ENCODE measurements around the gene FXYD6.

The FXYD6 gene

GRCh38 chr11:117907276-117908108, 31.0 kb upstream of the FXYD6 start:
- H3K27ac ChIP-seq, result peak overlapping the region; percentile 35
- peak; percentile 98 for DNase-seq (ENCODE audit: low spot score)
- ChIA-PET CTCF (interaction anchor here (0.6 to 1.1 kb wide), 2 partner anchors 19 to 39 kb away, joined by 3 read pairs; no protein-coding TSS in a partner anchor), POLR2A (ENCODE audit: low non-redundant PET) (no interaction called here)
- no peak for TF ChIP-seq CTCF (conservative IDR thresholded peaks at IDR 0.05; ENCODE audit: low read depth)

DNA sequence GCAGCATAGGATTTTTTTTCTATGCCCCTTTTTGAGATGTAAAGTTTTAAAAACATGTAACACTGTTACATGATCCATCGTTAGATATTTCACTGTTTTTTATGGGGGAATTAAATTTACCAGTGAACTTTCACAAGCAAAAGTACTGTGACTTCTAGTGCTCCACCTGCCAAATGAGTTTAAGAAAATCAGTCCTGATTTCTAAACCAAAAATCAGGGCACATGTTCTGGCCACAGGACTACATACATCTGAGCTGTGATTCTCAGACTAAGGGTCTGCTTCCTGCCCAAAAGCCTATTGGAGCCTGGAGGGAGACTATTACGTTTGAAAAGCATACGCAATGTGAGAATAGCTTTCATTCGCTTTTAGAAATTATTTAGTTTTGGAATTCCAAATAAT, 30.3 kb upstream of the FXYD6 start:
- ChIA-PET POLR2A (ENCODE audit: low non-redundant PET) (no interaction called here), CTCF (no interaction called here)
- TF ChIP-seq CTCF (conservative IDR thresholded peaks at IDR 0.05; ENCODE audit: low read depth), result no peak
- H3K27ac ChIP-seq, result peak overlapping the region; percentile 35
- no peak for DNase-seq (ENCODE audit: low spot score)

DNA sequence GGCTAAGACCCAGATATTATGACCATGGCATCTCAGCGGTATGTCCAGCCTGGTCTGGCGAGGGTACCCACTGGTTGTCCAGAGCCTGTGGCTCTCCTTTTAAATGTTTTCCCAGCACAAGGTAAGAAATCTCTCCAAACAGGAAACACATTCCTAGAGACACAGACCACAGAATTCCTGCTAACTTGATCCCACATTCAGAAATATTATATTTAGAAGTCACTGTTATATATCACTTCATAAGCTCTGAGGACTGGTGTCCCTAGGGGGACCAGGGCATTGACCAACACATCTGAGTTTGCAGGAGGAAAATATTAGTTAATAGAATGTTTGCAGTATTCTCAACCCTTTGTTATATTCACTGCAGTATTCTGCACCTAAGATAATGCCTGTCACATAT, 29.7 kb upstream of the FXYD6 start:
- ChIA-PET CTCF (no interaction called here), POLR2A (ENCODE audit: low non-redundant PET) (no interaction called here)
- H3K27ac ChIP-seq, result no peak overlapping the region
- no peak for TF ChIP-seq CTCF (conservative IDR thresholded peaks at IDR 0.05; ENCODE audit: low read depth)
- no peak for DNase-seq (ENCODE audit: low spot score)

DNA sequence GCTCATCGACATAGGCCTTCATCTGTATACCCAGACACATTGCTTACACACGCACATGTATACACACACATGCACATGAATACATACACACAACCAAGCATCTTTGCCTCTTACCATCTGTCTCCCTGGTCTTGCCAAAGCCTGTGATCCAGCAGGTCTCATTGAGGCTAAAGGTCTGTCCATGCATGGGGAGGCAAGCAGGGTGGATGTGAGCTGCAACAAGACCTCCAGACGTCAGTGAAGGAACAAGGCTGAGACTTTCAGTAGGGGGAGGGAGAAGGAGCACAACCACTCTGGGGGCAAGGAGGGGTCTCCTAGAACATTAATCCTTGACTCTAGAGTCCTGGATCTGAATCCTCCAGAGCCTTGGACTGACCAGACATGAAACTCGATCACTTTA, 29.1 kb upstream of the FXYD6 start:
- no peak for DNase-seq (ENCODE audit: low spot score)
- no peak overlapping the region for H3K27ac ChIP-seq
- TF ChIP-seq CTCF (conservative IDR thresholded peaks at IDR 0.05; ENCODE audit: low read depth), result no peak
- ChIA-PET CTCF (interaction anchor here (0.5 kb wide), 1 partner anchor 293 kb away, joined by 3 read pairs; no protein-coding TSS in a partner anchor), POLR2A (ENCODE audit: low non-redundant PET) (no interaction called here)

GRCh38 chr11:117903505-117904382, 27.3 kb upstream of the FXYD6 start:
- no peak for DNase-seq (ENCODE audit: low spot score)
- CTCF ChIA-PET, result interaction anchor here (0.6 kb wide), 1 partner anchor 51 kb away, joined by 5 read pairs; no protein-coding TSS in a partner anchor
- H3K27ac ChIP-seq, result no peak overlapping the region
- TF ChIP-seq CTCF (conservative IDR thresholded peaks at IDR 0.05; ENCODE audit: low read depth), result no peak
- POLR2A ChIA-PET (ENCODE audit: low non-redundant PET), result no interaction called here

- no peak for TF ChIP-seq CTCF (conservative IDR thresholded peaks at IDR 0.05; ENCODE audit: low read depth)
- POLR2A ChIA-PET (ENCODE audit: low non-redundant PET), result no interaction called here
- H3K27ac ChIP-seq, result no peak overlapping the region
- CTCF ChIA-PET, result interaction anchor here (0.7 to 1.1 kb wide), 2 partner anchors 26 to 44 kb away, joined by 3 to 5 read pairs; no protein-coding TSS in a partner anchor
- no peak for DNase-seq (ENCODE audit: low spot score)
Observed at GRCh38 chr11:117902001-117902845, 25.8 kb upstream of the FXYD6 start.

Measured in RWPE1 (cell line).